Measurements from ENCODE around the gene COMMD6.
"Not testable (repeated sequence)": the region's sequence is repeated elsewhere in the genome, so short reads cannot be mapped to it uniquely, and the experiment has no call there.

The COMMD6 gene

GRCh38 chr13:75537401-75538365 lies at the start of gene COMMD6:
TSS of gene COMMD6 (minus strand) at chr13:75537841. CDS start at chr13:75537805, 36 bp downstream.
- peak; percentile 96 for DNase-seq

DNA sequence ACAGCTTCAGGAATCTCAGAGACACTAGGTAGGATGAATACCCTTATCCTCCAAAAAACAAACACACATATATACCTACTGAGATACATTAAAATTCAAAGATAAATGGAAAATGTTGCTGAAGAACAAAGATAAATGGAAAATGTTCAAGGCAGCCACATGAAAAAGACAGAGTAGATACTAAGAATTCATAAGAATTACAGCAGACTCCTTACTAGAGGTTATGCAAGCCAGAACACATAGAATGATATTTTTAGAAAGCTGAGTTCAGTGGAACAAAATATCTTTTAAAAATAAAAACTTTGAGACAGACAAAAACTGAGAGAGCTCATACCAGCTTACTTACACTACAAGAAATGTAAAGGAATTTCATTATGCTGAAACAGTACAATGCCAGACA lies 47.5 kb upstream of the COMMD6 start:
- no peak for DNase-seq

- DNase-seq = no peak
These were observed 45.5 kb upstream of the COMMD6 start for GRCh38 chr13:75583091-75583490.

DNA sequence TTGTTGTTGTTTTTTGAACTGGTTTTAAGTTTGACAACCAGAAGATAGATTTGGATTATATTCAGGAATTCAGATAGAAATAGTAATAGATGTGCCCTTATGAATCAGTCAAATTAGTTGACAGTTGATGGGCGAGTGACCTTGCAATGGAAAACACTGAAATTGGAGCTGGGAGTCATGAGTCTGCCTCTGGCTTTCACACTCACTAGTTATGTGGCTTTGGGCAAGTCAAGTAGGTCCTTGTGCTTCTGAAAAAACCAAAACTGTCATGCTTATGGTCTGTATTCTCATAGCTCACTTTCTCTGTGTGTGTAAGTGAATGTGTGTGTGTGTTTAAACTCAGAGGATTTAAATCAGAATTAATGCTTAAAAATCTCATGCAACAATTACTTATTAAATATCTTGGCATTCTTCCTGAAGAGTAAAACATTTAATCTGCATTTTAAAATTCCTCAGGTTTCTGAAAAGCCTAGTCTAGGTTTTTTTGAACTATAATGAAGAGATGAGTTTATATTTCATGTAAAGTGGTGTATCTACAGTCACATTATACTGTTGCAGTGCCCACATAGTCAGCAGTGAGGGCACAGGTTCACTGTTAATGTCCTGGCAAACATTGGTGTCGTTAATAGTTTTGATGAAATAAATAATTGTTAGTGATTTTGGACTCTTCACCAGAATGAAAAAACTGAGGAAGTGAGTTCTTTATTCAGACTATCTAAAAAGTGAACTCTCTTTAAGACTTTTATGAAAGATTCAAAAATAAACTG lies 44.4 kb upstream of the COMMD6 start:
- no peak for DNase-seq

GRCh38 chr13:75579529-75579928 lies 41.9 kb upstream of the COMMD6 start:
- DNase-seq = no peak

DNA sequence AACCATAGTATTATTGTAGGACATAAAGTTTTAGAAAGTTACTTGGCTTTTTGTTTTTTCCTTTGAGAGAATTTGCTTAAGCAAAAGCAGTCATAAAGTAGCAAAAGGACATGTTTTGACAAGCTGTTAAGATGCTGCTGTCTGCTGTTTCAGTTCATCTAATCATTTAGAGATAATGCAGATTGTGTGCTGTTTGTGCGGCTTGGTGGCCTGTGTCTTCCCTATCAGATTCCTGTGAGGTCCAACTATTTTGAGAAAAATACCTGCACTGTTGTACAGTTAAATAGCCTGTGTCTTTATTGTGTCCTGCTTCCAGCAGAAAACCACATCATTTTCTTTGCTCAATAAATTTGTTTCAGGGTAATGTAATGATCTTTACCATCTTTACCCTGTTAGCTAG lies 31.9 kb upstream of the COMMD6 start:
- DNase-seq = no peak

- no peak for DNase-seq
These were observed 29.0 kb upstream of the COMMD6 start for GRCh38 chr13:75566658-75567057.

DNA sequence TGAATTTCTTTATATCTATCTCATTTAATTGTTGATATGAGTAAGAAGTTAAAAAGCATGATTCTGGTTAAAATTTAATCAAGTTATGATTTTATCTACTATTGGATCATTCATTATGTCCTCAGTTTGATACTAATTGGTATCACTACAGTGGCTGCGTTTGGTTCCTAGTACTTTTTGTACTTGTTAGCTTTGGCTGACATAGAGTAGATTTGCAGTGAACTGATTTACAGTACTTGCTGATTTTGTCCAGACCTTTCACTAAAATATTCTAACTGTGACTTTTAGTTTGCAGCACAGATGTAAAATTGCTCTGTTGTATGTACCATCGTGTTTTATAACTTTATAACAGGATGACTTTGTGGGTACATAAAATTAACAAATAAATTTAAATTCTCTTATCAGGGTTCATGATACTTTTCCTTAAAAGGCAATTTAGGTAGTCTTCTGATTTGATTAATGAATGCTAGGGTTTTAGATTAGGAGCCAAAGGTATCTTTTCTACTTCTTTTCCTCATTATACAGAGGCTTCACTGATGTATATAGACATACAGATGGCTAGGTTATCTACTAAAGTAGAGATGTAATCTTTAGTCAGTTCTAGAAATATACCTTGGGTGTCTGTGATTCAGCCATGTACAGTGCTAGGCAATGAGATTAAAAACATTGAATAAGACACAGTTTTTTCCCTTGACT lies 20.7 kb upstream of the COMMD6 start:
- no peak for DNase-seq

GRCh38 chr13:75556961-75557360 lies 19.3 kb upstream of the COMMD6 start:
- DNase-seq = no peak

DNA sequence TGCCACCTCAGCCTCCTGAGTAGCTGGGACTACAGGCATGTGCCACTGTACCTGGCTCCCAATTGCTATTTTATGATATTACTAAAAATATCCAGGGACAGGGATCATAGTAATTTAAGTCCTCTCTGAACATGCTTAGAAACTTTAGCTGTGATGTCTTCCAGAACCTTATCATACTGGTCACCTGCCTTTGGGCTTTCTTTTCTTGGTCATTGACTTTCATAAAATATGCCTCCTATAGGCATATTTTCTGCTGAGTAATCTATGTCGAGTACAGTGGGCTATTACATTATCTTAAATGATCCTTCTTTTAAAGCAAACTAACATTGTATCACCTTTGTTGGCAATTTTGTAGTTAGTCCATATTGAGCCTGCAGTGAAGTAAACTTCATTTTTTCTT lies 18.2 kb upstream of the COMMD6 start:
- DNase-seq = no peak

DNA sequence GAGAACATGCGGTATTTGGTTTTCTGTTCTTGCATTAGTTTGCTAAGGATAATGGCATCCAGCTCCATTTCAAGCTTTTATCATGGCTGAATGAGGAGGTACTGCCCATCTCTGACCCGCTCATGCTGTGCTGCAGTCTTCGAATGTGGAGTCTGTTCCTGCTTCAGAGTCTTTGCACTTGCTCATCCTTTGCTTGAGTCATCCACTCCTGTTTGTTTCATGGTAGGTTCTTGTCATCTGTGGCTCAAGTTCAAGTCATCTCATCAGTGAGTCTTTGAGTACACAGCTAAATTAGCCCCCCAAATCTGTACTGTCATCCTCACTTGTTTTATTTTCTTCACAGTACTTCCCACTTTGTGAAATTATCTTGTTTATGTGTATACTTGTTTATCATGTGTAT lies 17.3 kb upstream of the COMMD6 start:
- no peak for DNase-seq

DNA sequence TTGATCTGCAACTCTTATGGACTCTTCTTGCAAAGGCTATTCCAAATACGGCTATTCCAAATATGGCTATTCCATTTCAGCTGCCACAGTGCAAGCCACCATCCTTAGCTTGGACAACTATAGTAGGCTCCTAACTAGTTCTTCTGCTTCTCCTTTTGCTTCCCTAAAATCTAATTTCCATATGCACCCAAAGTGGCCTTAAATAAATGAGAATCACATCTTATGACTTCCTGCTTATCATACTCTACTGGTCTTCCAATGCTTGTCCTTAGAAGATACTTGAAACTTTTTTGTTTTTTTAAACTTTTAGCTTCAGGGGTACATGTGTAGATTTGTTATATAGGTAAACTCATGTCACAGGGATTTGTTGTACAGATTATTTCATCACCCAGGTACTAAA lies 16.8 kb upstream of the COMMD6 start:
- DNase-seq = no peak

DNA sequence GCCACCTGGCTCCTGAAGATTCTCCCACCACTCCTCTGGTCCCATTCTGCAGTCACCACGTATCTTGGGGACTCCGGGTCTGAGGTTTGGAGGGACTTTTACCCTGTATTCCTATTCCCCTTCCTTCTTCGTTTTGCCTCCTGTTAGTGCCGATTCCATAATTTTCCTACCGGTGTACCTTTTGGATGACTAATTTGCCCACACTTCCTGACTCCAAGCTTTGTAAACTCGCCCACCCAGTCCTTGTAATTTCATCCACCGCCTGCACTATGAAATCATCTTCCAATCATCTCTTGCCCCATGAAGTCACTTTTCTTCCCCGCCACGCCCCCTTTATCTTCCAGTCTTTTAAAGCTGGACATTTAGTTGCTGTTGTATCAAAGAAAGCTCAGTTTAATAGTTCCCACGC lies 12.5 kb upstream of the COMMD6 start:
- peak; percentile 56 for DNase-seq

DNA sequence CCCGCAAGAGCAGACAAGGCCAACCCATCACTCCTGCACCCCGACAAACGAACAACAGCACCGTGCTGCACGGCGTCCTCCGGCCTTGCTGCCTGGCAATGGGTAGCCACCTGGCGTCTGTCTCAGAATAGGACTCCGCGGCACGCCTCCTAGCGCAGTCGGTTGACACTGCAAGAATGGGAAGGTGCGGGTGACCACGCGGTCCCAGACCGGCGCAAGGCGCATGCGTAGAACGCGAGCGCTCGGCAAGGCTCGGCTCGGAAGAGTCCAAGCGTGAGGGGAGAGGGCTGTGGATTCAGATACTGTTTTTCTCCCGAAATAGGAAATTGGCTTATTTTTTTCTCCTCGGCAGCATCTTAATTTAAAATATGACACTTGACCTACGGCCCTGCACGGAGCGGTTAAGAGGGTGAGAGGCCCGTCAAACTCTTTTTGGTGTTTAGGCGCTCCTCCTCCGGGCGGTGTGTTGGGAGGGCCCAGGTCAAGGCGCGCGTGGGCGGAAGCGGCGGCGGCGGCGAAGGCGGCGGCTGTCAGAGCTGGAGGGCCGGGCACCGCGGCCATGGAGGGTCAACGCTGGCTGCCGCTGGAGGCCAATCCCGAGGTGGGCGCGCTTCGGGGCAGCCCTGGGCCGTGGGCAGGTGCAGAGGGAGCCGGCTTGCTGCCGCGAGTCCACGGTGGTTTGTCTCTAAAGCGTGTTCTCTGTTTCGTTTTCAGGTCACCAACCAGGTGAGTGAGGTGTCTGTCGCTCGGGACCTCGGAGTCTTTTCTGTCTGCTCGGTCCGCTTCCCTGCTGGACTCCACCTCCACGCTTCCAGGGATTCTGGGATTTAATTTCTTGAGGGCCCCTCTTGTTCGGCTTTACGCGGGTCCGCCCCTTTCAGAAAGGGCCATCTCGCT lies 11.9 kb upstream of the COMMD6 start, which contains the start of gene UCHL3:
TSS of gene UCHL3 (plus strand) at position 530 of the 897 bp plus-strand sequence. CDS start at position 560, 30 bp downstream.
- peak; percentile 98 for DNase-seq

GRCh38 chr13:75547917-75548316 lies 10.3 kb upstream of the COMMD6 start:
- DNase-seq = no peak

GRCh38 chr13:75545386-75545785 lies 7.7 kb upstream of the COMMD6 start:
- not testable (repeated sequence) for DNase-seq

GRCh38 chr13:75544681-75545330 lies 7.2 kb upstream of the COMMD6 start:
- DNase-seq = no peak

GRCh38 chr13:75541961-75542360 lies 4.3 kb upstream of the COMMD6 start:
- no peak for DNase-seq

GRCh38 chr13:75541287-75541686 lies 3.6 kb upstream of the COMMD6 start:
- no peak for DNase-seq

DNA sequence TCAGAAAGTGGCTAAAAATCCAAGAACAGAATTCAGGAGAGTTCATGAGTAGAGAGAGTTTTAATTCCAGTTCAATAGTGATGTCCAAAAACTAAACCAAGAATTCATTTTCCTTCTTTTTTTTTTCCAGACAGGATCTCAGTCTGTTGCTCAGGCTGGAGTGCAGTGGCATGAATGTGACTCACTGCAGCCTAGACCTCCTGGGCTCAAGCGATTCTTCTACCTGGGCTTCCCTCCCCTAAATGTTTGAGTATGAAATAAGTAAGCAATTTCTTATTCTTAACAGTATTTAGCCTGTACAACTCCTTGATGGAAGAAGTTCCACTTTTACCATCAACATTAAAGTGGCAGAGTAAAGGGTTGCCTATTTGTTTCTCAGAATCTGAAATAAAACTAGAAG lies 3.8 kb downstream of the COMMD6 start:
- DNase-seq = no peak

- DNase-seq = no peak
These were observed 7.1 kb downstream of the COMMD6 start for GRCh38 chr13:75530549-75530961.

- DNase-seq = no peak
These were observed 15.7 kb downstream of the COMMD6 start for GRCh38 chr13:75521956-75522355.

Measured in islet precursor cell (in vitro differentiated cells).